Erythroblast (primary cell): ENCODE measurements around the gene TXNDC16.

Experiments used
- DNase-seq, 2 experiments: peaks; one replicate each; lab custom pipeline; 2025; lab: John Stamatoyannopoulos, UW
- GATA1 ChIP-seq: IDR thresholded peaks from 2 replicates; pipeline ENCODE4 v1.6.1; 2011; ENCODE audit warnings: low read depth, mild to moderate bottlenecking, control low read depth, low read length, moderate library complexity
- POLR2A ChIP-seq: IDR thresholded peaks from 2 replicates; pipeline ENCODE4 v1.6.1; 2011; ENCODE audit warnings: mild to moderate bottlenecking, low read length

TXNDC16 gene

GRCh38 chr14:52400846-52401245, 151.5 kb downstream of the TXNDC16 start:
- no peak for DNase-seq
- TF ChIP-seq POLR2A (no peak), GATA1 (no peak)

DNA sequence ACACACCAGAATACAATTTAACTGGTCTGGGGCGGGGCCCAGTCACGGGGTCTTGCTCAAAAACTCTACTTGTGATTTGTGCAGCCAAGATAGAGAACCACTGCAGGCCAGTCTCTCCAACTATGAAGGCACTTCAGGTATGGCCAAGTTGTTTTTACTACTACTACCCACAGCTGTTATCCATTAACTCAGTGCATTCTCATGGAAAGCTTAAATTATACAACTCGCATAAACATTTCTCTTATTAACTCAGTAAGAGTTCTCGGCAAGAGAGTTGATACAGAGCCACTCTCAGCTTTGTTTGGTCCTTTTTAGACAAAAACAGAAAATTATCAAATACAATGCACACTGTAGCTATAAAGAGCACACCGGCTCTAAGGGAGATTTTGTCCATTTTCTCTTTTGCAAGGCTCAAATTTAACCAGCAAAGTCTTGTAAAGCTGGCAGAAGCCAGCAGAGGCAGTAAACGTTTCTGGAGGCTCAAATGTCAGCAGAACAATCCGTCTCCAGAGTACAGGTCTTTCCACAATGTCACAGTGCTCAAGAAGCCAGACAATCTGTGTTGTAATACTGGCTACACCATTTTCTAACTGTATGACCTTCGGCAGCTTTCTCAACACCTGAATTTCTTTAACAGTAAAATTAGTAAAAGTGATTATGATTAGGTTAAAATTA, 152.2 kb downstream of the TXNDC16 start:
- TF ChIP-seq GATA1 (no peak), POLR2A (no peak)
- no peak for DNase-seq

DNA sequence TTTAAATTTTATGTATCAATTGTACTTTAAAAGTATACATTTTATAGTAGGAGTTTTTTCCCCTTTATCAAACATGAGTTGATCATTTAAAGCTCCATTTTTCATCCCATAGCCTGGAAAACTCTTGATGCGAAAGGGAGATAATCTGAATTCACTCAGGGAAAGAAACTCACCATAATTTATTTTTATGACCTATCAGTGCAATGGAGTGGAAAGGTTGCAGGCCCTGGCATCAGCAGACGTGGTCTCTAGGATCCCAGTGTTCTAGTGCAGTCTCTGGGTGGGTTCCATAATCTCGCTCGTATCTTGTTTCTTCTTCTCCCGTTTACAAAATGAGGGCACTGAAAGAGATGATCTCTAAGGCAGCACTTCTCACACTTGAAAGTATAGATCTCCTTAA, 153.2 kb downstream of the TXNDC16 start:
- TF ChIP-seq GATA1 (no peak), POLR2A (no peak)

GRCh38 chr14:52397844-52398243, 154.5 kb downstream of the TXNDC16 start:
- no peak for DNase-seq
- TF ChIP-seq GATA1, result no peak
- TF ChIP-seq POLR2A, result no peak

More for the DNA sequence above, 153.2 kb downstream of the TXNDC16 start:
- DNase-seq, result no peak

GRCh38 chr14:52395728-52396127, 156.6 kb downstream of the TXNDC16 start:
- no peak for TF ChIP-seq POLR2A
- no peak for TF ChIP-seq GATA1
- DNase-seq, result no peak

- DNase-seq, result no peak
- no peak for TF ChIP-seq GATA1
- TF ChIP-seq POLR2A, result no peak
Measured at GRCh38 chr14:52391881-52392615, 160.3 kb downstream of the TXNDC16 start.
